ENCODE results near the gene LTK.

- TF ChIP-seq CTCF (IDR thresholded peaks at IDR 0.05; ENCODE audit: borderline replicate concordance, extremely low read depth, low read length, poor library complexity, severe bottlenecking), result no peak
- no peak for TF ChIP-seq EZH2 (IDR thresholded peaks at IDR 0.05; ENCODE audit: borderline replicate concordance, low read depth, low read length, severe bottlenecking)
Observed at GRCh38 chr15:41546851-41547786, 33.5 kb upstream of the LTK start.
